T-helper 22 cell (primary cell): ENCODE results near the gene ARHGAP42.

Experiments used
- DNase-seq: peaks from one replicate; pipeline ENCODE4 v3.0.0-alpha.2; 2020; ENCODE audit warnings: low read depth

The ARHGAP42 gene

DNA sequence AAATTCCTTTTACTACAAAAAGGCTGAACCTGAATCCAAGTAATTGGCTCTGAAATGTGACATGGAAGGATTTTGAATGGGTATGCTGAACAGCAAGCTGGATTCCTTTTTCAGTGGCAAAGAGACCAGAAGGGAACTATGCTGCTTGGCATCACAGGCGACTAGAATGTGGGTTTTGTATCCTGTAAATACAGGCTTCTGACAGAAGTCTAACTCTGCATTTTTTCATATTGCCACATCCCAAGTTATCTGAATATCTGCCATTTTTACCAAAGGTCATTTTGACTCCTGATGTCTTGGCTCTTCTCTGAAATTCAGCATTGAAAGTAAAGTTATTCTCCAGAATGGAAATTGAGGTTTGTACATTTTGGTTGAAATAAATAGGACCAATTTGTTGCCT is 145.7 kb downstream of the ARHGAP42 start:
- no peak for DNase-seq

DNA sequence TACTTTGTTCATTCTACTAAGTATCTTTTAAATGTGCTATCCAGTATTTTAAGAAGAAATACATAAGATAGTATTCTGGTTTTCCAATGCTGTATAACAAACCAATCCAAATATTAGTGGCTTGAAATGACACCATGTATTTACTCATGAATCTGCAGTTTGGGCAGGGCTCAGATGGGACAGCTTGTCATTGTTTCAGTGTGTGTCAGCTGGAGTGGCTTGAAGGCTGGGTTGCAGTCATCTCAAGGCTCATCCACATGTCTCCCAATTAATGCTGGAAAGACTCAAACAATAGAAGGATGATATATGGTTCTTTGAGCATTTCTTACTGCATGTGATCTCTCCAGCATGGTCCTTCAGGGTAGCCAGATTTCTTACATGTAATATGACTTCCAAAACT is 146.2 kb downstream of the ARHGAP42 start:
- DNase-seq: no peak

DNA sequence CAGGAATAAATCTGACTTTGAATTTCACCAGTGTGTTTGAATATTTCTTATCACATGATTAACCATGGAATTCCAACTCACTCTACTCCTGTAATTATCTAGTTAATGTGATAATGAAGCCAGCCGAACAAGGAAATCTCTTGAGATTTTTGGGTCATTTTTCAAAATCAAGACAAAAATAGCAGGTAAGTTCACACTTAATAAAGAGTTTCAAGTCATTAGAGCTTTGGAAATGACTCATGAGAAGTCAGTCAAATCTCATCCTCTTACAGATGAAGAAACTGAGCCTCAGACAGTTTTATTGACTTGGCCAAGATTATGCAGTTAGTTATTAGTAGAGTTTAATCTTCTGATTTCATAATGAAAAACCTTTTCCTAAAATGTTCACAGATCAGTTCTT is 148.8 kb downstream of the ARHGAP42 start:
- no peak for DNase-seq

DNA sequence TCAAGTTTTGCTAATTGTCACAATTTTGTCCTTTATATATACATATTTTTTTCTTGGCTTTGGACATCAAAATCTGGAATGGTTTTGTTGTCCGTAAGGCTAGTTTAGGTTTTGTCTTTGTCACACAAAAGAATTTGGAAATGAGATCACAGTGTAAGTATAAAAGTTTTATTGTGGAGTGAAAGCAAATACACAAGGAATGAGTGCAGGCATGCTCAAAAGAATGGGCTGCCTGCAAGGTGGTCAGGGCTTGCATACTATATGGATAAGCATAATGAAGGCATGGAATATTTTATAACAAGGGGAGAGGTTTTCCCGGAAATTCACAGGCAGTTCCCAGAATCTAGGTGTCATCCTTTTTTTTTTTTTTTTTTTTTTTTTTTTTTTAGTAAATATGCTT is 150.2 kb downstream of the ARHGAP42 start:
- DNase-seq: no peak

DNA sequence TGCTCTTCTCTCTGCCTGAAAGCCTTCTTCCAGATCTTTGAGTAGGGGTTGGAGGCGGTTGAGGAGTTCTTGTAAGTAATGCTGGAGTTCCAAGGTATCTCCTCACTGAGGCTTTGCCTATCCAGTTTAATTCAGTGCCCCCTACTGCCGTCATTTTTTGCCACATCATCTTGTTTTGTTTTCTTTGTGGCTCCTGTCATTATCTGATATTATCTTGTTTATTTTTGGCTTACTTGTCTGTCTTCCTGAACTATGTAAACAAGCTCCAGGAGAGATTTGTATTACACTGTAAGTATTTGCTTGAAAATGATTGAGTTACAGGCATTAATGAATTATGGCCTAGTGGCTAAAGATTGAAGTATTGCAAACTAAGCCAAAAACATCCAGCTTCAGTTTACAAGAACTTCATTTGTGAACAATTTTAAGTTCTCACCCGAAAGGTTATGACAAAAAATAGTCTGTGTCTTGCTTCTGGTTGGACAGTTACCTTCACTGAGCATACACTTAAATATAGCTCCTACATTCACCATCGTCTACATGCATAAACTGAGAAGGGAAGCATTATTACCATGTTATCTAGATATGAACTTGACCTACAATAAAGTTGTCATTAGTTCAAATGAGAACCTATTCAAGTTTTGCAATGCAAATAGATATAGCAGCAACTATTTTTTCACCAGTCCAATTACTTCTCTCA is 154.8 kb downstream of the ARHGAP42 start:
- no peak for DNase-seq

DNA sequence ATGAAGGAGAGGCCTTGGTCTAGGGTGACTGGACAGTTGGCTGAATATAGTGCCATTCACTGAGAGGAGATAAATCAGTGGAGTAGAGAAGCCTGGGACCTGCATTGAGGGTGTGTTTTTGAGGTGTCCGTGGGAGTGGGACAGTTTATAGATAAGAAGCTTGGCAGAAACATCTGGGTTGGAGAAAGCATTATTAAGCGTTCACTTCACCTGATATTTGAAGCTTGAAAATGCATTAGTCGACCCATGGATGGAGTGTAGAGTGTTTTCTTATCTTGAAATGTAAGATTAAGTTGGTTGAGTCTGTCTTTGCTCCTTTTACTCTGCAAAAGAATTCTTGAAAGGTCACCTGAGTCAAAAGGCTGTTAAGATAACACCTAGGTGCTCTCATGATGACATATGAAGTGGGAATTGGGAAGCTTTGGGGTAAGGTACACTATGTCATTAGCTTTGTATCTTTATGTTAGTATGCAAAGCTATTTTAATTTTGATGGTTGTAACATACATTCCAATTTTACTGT is 160.7 kb downstream of the ARHGAP42 start:
- no peak for DNase-seq

DNA sequence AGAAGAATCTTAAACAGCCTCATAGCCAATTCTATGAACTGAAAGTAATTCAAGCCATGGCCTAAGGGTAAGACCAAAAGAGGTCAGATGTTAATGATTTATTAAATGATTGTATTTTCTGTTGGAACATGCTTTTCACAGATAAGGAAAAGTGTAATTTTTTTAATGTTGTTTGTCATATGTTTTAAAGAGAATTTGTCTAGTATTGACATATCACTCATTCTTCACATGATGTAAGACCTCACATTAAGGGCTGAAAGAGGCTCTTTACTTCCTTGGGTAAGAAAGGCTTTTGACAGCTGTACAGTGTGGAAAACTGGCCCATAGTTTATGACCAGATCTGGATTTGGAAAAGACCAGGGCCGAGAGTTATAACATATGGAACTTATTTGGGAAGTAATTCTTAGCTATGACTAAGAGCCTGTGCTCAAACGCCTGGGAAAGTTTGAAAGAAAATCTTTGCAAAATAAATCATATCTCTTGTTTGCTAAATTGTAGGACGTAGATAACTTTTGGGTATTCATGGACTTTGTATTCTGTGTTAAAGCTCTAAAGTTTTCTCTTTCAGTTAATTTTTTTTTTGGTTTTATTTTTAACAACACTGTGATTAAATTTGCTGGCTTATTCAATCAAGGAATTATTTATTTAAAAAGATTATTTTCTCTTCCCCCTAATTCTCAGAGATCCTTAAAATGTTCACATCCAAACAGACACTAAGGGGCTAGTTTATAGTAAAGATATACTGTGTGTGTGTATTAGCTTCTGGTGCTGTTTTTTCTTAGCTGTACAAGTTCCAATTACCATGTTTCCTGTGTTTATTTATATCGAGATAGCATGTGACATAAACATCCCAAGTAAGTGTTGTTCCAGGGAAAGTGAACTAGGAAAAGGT is 162.2 kb downstream of the ARHGAP42 start:
- DNase-seq: no peak

DNA sequence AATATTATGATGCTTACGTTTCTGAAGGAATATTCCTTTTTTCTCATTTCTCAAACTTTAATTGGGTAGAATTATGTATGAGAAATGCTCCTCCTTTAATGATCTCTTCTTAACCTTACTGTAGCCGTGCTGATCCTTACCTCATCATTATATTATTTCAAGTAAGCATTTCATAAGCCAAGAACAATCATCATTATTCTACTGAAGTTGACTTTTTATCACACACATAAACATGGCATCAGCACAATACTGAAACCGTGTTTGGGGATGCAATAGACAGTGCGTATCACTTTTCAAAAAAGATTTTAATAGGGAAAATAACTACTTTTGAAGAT is 162.8 kb downstream of the ARHGAP42 start:
- no peak for DNase-seq

DNA sequence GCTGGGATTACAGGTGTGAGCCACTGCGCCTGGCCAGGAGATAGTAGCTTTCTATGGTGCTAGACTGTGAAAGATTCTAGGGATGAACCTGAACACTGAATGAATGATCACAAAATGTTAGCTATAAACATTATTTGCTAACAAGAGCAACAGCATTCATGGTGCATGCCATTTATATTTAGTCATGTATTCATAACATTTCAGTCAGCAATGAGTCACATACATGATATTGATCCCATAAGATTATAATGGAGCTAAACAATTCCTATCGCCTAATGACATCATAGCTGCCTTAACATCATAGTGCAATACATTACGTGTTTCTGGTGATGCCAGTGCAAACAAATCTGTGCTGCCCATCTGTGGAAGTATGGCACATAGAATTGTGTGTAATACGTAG is 164.1 kb downstream of the ARHGAP42 start:
- DNase-seq: no peak

DNA sequence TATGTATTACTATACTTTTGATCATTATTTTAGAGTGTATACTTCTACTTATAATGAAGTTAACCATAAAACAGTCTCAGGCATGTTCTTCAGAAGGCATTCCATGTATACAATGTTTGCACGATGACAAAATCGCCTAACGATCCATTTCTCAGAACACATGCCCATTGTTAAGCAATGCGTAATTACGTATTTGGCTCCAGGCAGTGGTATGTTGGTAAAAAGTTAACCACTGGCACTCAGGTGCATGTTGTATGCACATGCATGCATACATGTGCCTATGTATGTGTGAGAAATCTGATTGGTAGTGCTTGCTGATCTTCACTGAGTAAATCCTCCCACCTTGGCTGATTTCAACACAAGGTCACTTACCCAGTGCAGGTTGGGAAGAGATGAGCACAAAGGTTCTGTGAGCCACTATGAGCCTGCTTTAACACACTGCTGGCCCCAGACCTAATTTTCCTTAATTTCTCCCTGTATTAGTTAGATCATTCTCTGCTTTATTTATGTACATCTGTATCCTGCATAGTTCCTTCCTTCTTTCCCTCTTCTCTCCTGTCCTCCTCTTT is 164.6 kb downstream of the ARHGAP42 start:
- no peak for DNase-seq

DNA sequence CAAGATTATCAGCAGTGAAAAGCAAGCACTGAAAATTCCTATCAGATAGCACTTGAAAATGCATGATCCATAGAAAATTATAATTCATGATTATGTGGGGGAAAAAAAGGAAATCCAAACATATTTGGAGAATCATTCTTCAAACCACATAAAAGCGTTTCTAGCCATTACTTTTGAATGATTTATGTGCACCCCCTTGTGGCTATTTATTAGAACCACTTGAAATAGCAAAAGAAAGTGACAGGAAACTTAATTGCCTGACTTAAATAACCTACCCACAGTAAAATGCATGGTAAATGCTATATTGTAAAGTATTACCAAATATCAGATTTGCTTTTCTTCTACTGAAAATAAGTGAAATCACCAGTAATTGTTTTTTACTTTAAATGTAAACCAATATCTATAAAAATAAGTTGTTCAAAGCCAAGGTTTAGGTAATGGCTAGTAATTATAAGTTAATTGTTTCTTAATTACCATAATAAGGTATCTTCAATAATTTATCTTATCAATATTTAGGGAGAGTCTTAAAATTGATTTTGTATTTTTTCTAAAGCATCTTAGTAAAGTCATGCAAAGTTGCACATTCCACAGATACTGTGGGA is 168.5 kb downstream of the ARHGAP42 start:
- DNase-seq: no peak

DNA sequence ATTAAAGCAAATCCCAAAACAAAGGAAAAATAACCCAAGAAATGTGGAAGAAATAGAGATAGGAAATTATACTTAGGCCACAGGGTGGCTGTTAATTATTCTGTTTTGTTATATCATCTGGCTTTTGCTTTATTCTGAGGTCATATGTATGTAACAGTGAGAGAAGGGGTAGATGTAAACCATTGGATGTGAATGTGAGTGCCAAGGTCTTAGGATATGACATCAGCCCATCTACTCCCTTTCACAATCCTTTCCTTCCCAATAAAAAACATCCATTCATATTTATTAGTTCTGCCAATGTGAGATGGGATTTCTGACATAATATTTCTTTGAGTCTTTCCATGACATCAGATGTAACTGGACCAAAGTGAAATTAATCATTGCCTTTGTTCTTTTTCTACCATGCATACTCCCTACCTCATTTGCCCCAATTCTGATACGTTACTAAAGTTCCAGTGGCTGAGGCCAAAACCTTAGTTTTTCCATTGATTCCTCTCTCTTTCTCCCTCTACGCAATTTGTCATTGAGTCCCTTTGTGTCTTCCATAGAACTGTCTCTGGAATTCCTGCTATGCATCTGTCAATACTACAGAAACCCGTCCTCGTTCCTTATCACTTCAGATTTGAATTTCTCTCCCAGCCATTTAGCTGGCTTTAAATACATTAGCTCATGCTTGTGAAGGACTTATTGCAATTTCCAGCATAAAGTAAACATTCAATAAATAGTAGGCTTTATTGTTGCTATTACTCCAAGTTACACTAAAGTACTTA is 170.3 kb downstream of the ARHGAP42 start:
- no peak for DNase-seq

DNA sequence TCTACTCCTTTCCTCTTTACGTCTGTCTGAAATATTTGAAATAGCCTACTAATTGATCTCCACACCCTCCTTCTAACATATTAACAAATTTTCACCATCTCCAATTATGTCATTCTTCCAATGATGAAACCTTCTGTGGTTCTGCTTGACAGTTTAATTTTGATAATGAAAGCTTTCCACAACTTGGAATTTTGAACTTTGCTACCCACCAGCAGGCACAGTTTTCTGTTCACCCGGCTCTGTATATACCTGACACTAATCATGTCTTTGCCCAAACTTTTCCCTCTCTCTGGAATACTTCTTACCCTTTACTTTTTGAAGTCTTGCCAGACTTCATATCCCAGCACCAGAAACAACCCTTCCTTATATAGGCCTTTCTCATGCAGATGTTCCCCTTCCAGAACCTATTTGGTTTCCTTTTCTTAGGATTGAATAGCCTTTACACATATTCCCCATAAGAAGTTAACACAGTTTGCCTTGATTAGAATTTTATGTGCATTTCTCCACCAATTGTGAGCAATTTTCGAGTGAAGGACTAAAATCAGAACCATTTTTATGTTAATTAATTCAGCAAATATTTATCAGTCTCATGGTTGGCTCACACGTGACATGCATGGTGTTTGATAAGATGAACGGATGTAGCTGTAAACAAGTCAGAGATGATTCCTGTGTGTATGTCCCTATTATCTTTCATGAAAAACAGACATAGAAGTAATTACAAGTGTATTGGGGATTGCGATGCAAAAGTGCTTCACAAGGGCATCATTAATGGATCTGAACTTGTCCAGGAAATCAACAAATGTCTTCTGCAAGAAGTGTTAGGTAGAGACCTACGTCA is 173.4 kb downstream of the ARHGAP42 start:
- no peak for DNase-seq

DNA sequence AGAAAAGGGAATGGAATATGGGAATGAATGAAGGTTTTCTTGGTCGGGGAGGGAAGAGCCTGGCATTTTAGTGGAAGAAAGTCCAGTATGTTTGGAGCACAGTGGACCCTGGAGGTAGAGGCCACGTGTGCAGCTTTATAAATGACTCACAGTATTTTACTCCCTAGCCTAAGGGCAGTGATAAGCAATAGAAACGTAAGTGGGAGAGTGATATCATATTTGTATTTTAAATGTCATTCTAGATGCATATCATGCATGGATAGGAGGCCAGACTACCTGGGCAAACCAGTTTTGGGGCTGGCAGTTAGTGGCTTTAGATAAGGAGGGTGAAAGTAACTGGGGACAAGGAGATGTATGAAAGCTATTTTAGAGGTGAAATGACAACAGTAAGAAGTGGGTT is 174.1 kb downstream of the ARHGAP42 start:
- no peak for DNase-seq

DNA sequence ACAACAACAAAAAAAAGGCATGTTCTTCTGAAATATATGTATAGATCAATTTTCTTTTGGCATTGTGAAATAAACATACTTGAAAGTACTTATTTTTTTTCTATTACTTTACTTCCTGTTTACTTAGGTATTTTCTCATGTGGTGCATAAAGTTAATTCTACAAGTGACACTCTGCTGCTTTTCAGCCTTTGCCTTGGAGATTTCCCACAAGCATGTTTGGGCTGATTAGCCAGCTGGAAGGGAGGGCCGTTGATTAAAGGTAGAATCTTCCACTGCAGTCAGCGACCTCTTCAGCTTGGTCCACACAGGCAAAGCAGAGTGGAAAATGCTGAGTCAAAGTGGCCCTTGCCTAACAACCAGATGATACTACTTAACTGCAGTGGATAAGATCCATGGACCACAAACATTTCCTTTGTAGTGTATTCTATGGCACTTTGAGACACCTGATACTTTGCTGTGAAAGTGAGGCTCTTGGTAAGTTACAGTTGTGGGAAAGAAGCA is 176.0 kb downstream of the ARHGAP42 start:
- no peak for DNase-seq

DNA sequence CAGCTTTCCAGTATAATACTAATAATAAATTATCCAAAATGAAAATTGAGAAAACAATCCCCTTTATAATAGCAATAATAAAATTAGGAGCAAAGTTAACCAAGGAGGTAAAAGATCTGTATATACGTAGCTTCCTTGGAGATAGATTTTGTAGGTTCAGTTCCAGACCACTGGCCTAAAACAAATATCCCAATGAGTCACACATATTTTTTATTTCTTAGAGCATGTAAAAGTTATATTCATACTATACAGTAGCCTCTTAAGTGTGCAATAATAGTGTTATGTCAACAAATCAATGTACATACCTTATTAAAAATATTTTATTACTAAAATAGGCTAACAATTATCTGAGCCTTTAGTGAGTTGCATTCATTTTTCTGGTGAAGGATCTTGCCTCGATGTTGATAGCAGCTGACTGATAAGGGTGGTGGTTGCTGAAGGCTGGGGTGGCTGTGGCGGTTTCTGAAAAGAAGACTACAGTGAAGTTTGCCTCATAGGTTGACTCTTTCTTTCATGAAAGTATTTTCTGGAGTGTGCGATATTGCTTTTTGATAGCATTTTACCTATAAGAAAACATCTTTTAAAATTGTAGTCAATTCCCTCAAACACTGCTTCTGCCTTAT is 178.5 kb downstream of the ARHGAP42 start:
- no peak for DNase-seq

DNA sequence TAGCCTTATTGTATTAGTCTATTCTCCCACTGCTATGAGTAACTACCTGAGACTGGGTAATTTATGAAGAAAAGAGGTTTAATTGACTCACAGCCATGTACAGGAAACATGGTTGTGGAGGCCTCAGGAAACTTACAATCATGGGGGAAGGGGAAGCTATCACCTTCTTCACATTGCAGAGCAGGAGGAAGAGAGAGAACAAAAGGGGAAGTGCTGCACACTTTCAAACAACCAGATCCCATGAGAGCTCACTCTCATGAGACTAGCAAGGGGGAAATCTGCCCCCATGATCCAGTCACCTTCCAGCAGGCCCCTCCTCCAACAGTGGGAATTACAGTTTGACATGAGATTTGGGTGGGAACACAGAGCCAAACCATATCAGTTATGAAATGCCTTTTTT is 179.4 kb downstream of the ARHGAP42 start:
- DNase-seq: no peak

DNA sequence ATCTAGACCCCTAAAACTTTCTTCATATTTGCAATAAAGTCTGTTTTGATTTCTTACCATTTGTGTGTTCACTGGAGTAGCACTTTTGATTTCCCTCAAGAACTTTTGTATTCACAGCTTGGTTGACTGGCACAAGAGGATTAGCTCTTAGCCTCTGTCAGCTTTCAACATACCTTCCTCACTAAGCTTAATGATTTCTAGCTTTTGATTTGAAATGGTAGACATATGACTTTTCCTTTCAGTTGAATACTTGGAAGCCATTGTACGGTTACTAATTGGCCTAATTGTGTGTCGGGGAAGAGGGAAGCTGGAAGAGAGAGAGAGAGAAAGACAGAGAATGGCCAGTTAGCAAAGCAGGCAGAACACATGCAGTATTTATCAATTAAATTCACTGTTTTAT is 180.5 kb downstream of the ARHGAP42 start:
- DNase-seq: no peak

DNA sequence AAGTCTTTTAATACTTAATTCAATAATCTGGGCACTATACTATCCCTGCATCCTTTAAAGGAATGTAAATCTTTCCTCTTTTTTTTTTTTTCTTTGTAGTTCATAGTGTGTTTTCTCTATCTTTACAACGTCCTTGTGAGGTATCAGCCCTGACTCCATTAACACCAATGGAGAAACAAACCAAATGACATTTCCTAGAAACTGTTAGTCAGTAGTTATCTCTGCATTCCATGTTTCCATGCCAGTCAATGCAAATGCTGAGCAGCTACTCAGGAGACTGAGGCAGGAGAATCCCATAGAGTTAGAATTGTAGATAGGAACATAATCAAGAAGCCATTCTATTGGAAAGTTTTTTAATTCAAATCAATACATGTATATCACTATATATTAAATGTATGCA is 182.2 kb downstream of the ARHGAP42 start:
- no peak for DNase-seq

DNA sequence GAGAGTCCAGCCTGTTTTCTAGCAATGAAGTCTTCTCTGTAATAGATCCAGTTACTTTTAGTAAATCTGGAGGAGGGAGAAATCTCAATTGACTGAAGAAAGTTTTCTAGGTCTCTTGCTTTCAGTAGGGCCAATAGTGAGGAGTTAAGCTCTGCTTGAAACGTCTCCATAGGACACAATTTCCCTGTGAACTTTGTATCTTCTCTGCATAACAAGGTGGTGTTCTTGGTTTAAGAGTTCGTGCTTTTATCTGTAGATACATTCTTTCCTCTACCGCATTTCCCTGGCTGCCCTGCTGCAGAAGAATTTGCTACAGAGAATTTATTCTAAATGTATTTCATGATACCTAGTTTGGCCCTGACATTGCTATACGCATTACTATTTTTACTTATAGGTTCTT is 183.1 kb downstream of the ARHGAP42 start:
- no peak for DNase-seq
